Brain pericyte (primary cell): ENCODE measurements around the gene TAF6.
A peak's percentile ranks its signal among the peaks of the same experiment; 100 is the strongest.

ENCODE experiments used
- DNase-seq: peaks from one replicate; pipeline ENCODE4 v3.0.0-alpha.2; 2012; ENCODE audit warnings: low read depth, low spot score

Gene TAF6

GRCh38 chr7:100072462-100072861 lies 46.7 kb downstream of the TAF6 start:
- DNase-seq, result no peak

GRCh38 chr7:100071018-100071723 lies 48.0 kb downstream of the TAF6 start:
- DNase-seq, result no peak

GRCh38 chr7:100069991-100070390 lies 49.2 kb downstream of the TAF6 start:
- no peak for DNase-seq

- no peak for DNase-seq
Observed at GRCh38 chr7:100066953-100067352, 52.2 kb downstream of the TAF6 start.

GRCh38 chr7:100065452-100066186 lies 53.5 kb downstream of the TAF6 start:
- peak; percentile 49 for DNase-seq

GRCh38 chr7:100064162-100064561 lies 55.0 kb downstream of the TAF6 start:
- DNase-seq, result no peak

GRCh38 chr7:100063376-100063775 lies 55.8 kb downstream of the TAF6 start:
- no peak for DNase-seq

- no peak for DNase-seq
Observed at GRCh38 chr7:100061518-100062193, 57.5 kb downstream of the TAF6 start.

GRCh38 chr7:100059251-100059739 lies 59.9 kb downstream of the TAF6 start:
- DNase-seq, result no peak
